HL-60 (cell line): ENCODE data around the gene SLC12A3.

Source experiments
- GABPA ChIP-seq: IDR thresholded peaks from 2 replicates; pipeline ENCODE4 v1.6.1; 2012; ENCODE audit warnings: low read depth
- POLR2AphosphoS5 ChIP-seq: IDR thresholded peaks from 2 replicates; pipeline ENCODE4 v1.6.1; 2012; ENCODE audit warnings: low read depth
- SPI1 ChIP-seq: IDR thresholded peaks from 2 replicates; pipeline ENCODE4 v1.6.1; 2012; ENCODE audit warnings: low read depth, mild to moderate bottlenecking, borderline replicate concordance
- TF ChIP-seq, protein P1 (sequence below): IDR thresholded peaks from one replicate; pipeline ENCODE4 v1.5.1; 2011; ENCODE audit warnings: low read length, control low read depth, inconsistent platforms; ENCODE audit not compliant: insufficient read depth
- TF ChIP-seq, protein P2 (sequence below): IDR thresholded peaks from 2 replicates; pipeline ENCODE4 v1.6.1; 2012; ENCODE audit warnings: low read depth; ENCODE audit not compliant: insufficient replicate concordance

DNA sequence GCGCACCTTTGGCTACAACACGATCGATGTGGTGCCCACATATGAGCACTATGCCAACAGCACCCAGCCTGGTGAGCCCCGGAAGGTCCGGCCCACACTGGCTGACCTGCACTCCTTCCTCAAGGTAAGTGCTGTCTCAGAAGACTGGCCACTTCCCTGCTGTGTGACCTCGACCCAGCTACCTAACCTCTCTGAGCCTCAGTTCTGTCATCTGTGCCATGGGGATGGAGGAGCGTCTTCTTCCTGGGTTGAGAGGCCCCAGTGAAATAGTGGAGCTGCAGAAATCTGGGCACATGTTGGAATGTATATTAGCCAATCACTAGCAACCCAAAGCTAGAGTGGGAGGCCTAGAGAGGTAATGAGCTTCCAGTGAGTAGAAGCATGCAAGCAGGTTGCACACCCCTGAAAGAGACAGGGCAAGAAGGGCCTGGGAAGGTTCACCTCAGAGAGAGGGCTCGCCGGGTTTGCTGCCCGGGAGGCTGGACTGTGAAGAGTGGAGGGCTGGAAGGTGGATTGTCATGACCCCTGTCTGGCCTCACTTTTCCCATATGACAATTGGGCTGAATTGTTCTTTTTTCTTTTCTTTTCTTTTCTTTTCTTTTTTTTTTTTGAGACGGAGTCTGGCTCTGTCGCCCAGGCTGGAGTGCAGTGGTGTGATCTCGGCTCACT lies 521 bp downstream of the SLC12A3 start:
- TF ChIP-seq, protein P1, sequence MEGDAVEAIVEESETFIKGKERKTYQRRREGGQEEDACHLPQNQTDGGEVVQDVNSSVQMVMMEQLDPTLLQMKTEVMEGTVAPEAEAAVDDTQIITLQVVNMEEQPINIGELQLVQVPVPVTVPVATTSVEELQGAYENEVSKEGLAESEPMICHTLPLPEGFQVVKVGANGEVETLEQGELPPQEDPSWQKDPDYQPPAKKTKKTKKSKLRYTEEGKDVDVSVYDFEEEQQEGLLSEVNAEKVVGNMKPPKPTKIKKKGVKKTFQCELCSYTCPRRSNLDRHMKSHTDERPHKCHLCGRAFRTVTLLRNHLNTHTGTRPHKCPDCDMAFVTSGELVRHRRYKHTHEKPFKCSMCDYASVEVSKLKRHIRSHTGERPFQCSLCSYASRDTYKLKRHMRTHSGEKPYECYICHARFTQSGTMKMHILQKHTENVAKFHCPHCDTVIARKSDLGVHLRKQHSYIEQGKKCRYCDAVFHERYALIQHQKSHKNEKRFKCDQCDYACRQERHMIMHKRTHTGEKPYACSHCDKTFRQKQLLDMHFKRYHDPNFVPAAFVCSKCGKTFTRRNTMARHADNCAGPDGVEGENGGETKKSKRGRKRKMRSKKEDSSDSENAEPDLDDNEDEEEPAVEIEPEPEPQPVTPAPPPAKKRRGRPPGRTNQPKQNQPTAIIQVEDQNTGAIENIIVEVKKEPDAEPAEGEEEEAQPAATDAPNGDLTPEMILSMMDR = no peak
- TF ChIP-seq POLR2AphosphoS5 (no peak), GABPA (no peak), SPI1 (no peak)
- TF ChIP-seq, protein P2, sequence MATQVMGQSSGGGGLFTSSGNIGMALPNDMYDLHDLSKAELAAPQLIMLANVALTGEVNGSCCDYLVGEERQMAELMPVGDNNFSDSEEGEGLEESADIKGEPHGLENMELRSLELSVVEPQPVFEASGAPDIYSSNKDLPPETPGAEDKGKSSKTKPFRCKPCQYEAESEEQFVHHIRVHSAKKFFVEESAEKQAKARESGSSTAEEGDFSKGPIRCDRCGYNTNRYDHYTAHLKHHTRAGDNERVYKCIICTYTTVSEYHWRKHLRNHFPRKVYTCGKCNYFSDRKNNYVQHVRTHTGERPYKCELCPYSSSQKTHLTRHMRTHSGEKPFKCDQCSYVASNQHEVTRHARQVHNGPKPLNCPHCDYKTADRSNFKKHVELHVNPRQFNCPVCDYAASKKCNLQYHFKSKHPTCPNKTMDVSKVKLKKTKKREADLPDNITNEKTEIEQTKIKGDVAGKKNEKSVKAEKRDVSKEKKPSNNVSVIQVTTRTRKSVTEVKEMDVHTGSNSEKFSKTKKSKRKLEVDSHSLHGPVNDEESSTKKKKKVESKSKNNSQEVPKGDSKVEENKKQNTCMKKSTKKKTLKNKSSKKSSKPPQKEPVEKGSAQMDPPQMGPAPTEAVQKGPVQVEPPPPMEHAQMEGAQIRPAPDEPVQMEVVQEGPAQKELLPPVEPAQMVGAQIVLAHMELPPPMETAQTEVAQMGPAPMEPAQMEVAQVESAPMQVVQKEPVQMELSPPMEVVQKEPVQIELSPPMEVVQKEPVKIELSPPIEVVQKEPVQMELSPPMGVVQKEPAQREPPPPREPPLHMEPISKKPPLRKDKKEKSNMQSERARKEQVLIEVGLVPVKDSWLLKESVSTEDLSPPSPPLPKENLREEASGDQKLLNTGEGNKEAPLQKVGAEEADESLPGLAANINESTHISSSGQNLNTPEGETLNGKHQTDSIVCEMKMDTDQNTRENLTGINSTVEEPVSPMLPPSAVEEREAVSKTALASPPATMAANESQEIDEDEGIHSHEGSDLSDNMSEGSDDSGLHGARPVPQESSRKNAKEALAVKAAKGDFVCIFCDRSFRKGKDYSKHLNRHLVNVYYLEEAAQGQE = no peak
